Measurements from ENCODE around the gene RNF167.

GRCh38 chr17:4896332-4897197 lies 43.5 kb upstream of the RNF167 start:
- TF ChIP-seq, protein P1, sequence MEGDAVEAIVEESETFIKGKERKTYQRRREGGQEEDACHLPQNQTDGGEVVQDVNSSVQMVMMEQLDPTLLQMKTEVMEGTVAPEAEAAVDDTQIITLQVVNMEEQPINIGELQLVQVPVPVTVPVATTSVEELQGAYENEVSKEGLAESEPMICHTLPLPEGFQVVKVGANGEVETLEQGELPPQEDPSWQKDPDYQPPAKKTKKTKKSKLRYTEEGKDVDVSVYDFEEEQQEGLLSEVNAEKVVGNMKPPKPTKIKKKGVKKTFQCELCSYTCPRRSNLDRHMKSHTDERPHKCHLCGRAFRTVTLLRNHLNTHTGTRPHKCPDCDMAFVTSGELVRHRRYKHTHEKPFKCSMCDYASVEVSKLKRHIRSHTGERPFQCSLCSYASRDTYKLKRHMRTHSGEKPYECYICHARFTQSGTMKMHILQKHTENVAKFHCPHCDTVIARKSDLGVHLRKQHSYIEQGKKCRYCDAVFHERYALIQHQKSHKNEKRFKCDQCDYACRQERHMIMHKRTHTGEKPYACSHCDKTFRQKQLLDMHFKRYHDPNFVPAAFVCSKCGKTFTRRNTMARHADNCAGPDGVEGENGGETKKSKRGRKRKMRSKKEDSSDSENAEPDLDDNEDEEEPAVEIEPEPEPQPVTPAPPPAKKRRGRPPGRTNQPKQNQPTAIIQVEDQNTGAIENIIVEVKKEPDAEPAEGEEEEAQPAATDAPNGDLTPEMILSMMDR (IDR thresholded peaks at IDR 0.05): no peak
- TF ChIP-seq POLR2A (IDR thresholded peaks at IDR 0.05): no peak
